H1 (cell line): ENCODE results near the gene PRCD.

Experiments
- CTCF ChIP-seq, 3 experiments: IDR thresholded peaks; 1 replicate in 2 of 3; 2 replicates in 1 of 3; pipeline versions ENCODE4 v1.5.1 to v1.6.1; 2011; ENCODE audit warnings: low read length in 3 of 3, mild to moderate bottlenecking in 3 of 3, inconsistent platforms in 2 of 3, low read depth in 1 of 3, moderate library complexity in 1 of 3; ENCODE audit not compliant: insufficient read depth in 1 of 3; ENCODE audit errors: control extremely low read depth in 1 of 3
- EP300 ChIP-seq, 2 experiments: IDR thresholded peaks; 1 replicate in 1 of 2; 2 replicates in 1 of 2; pipeline ENCODE4 v1.6.1; 2011 to 2012; ENCODE audit warnings: low read depth in 2 of 2, low read length in 2 of 2, mild to moderate bottlenecking in 2 of 2, borderline replicate concordance in 1 of 2, inconsistent platforms in 1 of 2, moderate library complexity in 1 of 2
- EZH2 ChIP-seq: fragments of 200-600 bp; sonication (generic); IDR thresholded peaks from 2 replicates; pipeline ENCODE4 v1.7.1; 2012; ENCODE audit warnings: low read depth, mild to moderate bottlenecking, moderate library complexity, low read length, inconsistent platforms; ENCODE audit not compliant: severe bottlenecking
- GABPA ChIP-seq: IDR thresholded peaks from 2 replicates; pipeline ENCODE4 v1.6.1; 2011; ENCODE audit warnings: mild to moderate bottlenecking, low read length, moderate library complexity, borderline replicate concordance; ENCODE audit not compliant: insufficient read depth
- KDM5A ChIP-seq: fragments of 200-600 bp; IDR thresholded peaks from 2 replicates; pipeline ENCODE4 v1.7.1; 2012; ENCODE audit warnings: mild to moderate bottlenecking, low read length, inconsistent platforms, mixed read lengths
- MAX ChIP-seq: IDR thresholded peaks from 2 replicates; pipeline ENCODE4 v1.6.1; 2012; ENCODE audit warnings: inconsistent platforms
- NANOG ChIP-seq: IDR thresholded peaks from 2 replicates; pipeline ENCODE4 v1.6.1; 2011; ENCODE audit warnings: low read length, low read depth, mild to moderate bottlenecking, inconsistent platforms; ENCODE audit not compliant: insufficient read depth, poor library complexity, severe bottlenecking
- POLR2A ChIP-seq, 2 experiments: IDR thresholded peaks; 1 replicate in 1 of 2; 2 replicates in 1 of 2; pipeline ENCODE4 v1.6.1; 2011; ENCODE audit warnings: low read depth in 2 of 2, low read length in 2 of 2, mild to moderate bottlenecking in 2 of 2; ENCODE audit errors: control extremely low read depth in 1 of 2
- RAD21 ChIP-seq, 2 experiments: IDR thresholded peaks in 1 of 2; conservative IDR thresholded peaks in 1 of 2; 2 replicates each; pipeline ENCODE4 v1.6.1; 2011; ENCODE audit warnings: low read depth in 2 of 2, low read length in 2 of 2, improper control_type of control experiment in 1 of 2, inconsistent platforms in 1 of 2, mild to moderate bottlenecking in 1 of 2, moderate library complexity in 1 of 2
- RNF2 ChIP-seq: fragments of 200-900, 300-1000 bp; sonication (generic); IDR thresholded peaks from 2 replicates; pipeline ENCODE4 v1.7.1; 2016; ENCODE audit warnings: borderline replicate concordance, low read depth, mild to moderate bottlenecking, antibody characterized with exemption, low read length; ENCODE audit not compliant: poor library complexity, severe bottlenecking; ENCODE audit errors: missing control alignments
- RXRA ChIP-seq: IDR thresholded peaks from 2 replicates; pipeline ENCODE4 v1.6.1; 2011; ENCODE audit warnings: low read depth, mild to moderate bottlenecking, low read length, moderate library complexity; ENCODE audit not compliant: insufficient read depth
- TAF1 ChIP-seq: IDR thresholded peaks from 2 replicates; pipeline ENCODE4 v1.6.1; 2011; ENCODE audit warnings: mild to moderate bottlenecking, low read depth, low read length
- TEAD4 ChIP-seq: IDR thresholded peaks from 2 replicates; pipeline ENCODE4 v1.6.1; 2012; ENCODE audit warnings: low read depth, low read length, inconsistent platforms, mixed read lengths
- ZNF274 ChIP-seq: IDR thresholded peaks from 2 replicates; pipeline ENCODE4 v1.7.0; 2012; ENCODE audit warnings: low read length, borderline replicate concordance; ENCODE audit errors: extremely low read depth

- no peak for TF ChIP-seq POLR2A (IDR thresholded peaks at IDR 0.05; ENCODE audit: control extremely low read depth in 1 of 2, low read depth in 2 of 2, low read length in 2 of 2)
- peak in 1 of 3 experiments; percentile 28; a peak in 1 of 4 replicates for TF ChIP-seq CTCF (IDR thresholded peaks at IDR 0.05; ENCODE audit: control extremely low read depth in 1 of 3, insufficient read depth in 1 of 3, low read depth in 1 of 3, low read length in 3 of 3)
- TF ChIP-seq TAF1, result no peak
- no peak for TF ChIP-seq EP300 (IDR thresholded peaks at IDR 0.05; ENCODE audit: borderline replicate concordance in 1 of 2, low read depth in 2 of 2, low read length in 2 of 2)
- TF ChIP-seq GABPA, result peak; percentile 12; the same call in 1 of the 2 replicates
- TF ChIP-seq KDM5A, result no peak
- no peak for TF ChIP-seq RNF2
- no peak for TF ChIP-seq EZH2
- no peak for TF ChIP-seq NANOG
- TF ChIP-seq RAD21 (IDR thresholded peaks at IDR 0.05 in 1 of 2, conservative IDR thresholded peaks at IDR 0.05 in 1 of 2; ENCODE audit: low read depth in 2 of 2, low read length in 2 of 2), result no peak
- TF ChIP-seq MAX, result peak; percentile 88
- no peak for TF ChIP-seq TEAD4
- no peak for TF ChIP-seq ZNF274
- no peak for TF ChIP-seq RXRA
These were observed 797 bp downstream of the PRCD start for GRCh38 chr17:76540381-76541300.
